Mucosa of gallbladder (tissue), 1 donor: ENCODE measurements around the gene GRIK3. TPM values are rescaled to one million over a fixed set of nuclear protein-coding genes. Genes with fewer than 3 reads are reported as not detected.
"Not testable (repeated sequence)": the region's sequence is repeated elsewhere in the genome, so short reads cannot be mapped to it uniquely, and the experiment has no call there.

ENCODE experiments used
- DNase-seq: peaks from one replicate; pipeline ENCODE4 v3.0.0-alpha.2; 2020; ENCODE audit warnings: low spot score
- total RNA-seq: library from RNA; stranded (reverse); gene quantifications from one replicate; pipeline ENCODE4 v1.2.1, GENCODE V29; 2021
- donor health status: DM: no; HTN: no; CAD: no.

GRIK3 gene
- total RNA-seq, 1 donor from 2014 or later: 1.1 TPM

GRCh38 chr1:36787312-36787913 lies 246.9 kb downstream of the GRIK3 start:
- peak; percentile 41 for DNase-seq

DNA sequence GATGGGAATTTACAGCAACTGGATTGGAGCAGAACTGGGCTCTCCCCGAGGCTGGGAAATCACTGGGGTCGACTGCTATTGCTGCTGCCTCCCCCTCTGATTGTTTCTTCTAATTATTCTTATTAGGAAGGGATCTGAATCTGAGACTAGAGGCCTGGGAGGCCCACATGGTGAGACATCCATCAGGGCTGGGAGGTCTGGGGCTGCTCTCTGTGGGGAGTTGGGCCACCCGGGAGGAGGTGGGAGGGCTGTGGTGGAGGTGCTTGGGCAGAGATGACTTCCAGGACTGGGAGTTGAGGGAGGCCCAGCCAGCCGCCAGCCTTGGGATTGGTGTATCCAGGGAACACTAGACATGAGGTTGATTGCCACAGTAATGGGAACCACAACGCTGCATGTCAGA lies 247.9 kb downstream of the GRIK3 start:
- no peak for DNase-seq

DNA sequence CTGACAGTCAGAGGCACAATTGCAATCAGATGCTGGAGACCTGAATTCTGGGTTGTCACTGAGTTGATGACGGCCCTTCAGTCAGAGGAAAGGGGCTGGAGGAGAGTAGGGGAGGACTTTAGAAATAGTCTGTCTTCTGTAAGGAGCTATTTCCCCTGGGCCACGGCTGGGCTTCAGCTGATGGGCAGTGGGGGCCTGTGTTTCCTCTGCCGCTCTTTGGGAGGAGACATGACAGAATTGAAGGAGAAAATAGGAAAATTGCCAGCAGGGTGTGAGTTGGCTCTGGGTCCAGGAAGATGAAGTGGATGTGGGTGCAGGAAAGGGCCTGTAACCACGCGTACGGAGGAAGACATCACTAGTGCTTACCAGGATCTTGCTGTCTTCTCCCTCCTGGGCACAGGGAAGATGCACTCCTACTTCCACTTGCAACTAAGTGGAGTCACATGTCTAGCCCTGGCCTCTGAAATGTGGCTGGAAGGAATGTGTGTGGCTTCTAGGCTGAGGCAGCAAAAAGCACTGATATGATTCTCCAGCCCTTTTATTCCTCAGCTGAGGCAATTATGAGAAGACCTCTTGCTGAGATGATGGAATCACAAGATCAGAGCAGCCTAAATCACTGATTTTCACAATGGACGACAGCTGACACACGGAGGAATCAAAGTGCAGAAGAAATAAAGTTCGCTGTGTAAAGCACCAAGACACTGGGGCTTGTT lies 250.0 kb downstream of the GRIK3 start:
- DNase-seq: no peak

DNA sequence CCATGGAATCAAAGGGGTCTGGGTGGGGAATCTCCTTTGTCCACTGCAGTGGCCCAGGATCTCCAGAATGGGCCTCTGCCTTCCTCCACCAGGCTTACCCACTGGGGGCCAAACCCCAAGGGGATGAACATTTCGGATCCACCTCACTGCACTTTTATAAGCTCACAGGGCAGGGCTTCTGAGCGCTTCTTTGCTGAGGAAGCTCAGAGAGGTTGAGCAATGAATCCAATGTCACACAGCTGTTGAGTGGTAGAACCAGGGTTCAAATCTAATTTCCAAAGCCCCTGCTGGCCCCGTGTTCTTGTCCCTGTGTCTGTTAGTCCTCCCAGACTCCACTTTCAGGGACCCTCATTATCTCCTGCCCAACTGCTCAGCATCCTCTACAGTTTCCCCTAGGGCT lies 250.8 kb downstream of the GRIK3 start:
- no peak for DNase-seq

DNA sequence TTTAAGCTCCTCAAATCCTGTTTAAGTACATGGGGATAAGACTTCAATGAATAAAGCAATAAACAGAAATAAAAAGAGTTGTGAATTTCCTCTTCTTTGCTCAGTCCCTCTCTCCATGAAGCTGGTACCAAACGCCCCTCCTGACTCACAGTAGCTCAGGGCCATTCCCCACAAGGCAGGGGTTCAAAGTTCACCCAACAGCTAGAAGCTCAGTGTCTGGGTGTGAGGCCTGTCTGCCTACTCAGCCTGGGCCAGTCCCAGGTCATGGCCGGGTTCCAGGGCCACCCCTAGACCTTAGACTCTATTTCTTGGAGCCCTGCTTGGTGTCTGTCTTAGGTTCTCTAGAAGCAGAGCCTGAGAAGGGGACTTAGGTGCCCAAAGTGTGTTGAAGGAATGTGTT lies 251.5 kb downstream of the GRIK3 start:
- peak; percentile 37 for DNase-seq

- DNase-seq: no peak
These were observed 252.2 kb downstream of the GRIK3 start for GRCh38 chr1:36782085-36782484.

DNA sequence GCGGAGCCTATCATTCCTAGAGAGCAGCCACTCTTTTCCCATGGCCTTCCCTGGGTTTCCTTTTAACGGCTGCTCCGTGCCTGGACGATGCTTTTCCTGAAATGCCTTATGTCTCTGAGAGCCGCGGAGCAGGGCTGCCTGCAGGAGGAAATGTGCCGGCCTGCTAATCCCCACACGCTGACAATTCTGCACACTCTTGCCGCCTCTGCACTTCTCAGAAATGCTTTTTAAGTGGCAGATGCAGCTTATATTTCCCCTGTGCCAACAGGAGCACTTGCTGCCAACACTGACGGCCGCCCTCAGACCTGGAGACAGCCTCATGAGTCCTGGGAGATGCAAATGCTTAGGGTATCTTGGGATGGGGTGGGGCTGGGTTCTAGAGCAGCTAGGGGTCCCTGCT lies 253.2 kb downstream of the GRIK3 start:
- DNase-seq: no peak

DNA sequence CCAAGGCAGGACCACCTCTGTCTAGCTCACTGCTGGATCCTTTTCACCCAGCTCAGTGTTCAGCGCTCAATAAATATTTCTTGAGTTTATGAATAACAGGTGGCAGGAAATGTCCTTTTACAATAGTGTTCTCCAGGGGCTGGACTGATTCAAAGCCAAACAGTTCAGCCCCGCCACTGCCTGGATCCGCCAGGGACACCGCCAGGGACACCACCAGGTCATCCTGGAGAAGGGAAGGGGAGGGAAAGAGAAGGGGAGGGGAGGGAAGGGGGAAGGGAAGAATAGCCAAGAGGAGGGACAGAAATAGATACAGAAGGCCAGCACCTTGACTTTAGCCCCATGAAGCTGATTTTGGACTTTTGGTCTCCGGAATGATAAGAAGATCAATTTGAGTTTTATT lies 255.6 kb downstream of the GRIK3 start:
- peak; percentile 48 for DNase-seq

- no peak for DNase-seq
These were observed 257.1 kb downstream of the GRIK3 start for GRCh38 chr1:36776948-36777831.

GRCh38 chr1:36776256-36776655 lies 258.1 kb downstream of the GRIK3 start:
- no peak for DNase-seq

GRCh38 chr1:36775716-36776115 lies 258.6 kb downstream of the GRIK3 start:
- no peak for DNase-seq

- DNase-seq: no peak
These were observed 260.3 kb downstream of the GRIK3 start for GRCh38 chr1:36773827-36774541.

DNA sequence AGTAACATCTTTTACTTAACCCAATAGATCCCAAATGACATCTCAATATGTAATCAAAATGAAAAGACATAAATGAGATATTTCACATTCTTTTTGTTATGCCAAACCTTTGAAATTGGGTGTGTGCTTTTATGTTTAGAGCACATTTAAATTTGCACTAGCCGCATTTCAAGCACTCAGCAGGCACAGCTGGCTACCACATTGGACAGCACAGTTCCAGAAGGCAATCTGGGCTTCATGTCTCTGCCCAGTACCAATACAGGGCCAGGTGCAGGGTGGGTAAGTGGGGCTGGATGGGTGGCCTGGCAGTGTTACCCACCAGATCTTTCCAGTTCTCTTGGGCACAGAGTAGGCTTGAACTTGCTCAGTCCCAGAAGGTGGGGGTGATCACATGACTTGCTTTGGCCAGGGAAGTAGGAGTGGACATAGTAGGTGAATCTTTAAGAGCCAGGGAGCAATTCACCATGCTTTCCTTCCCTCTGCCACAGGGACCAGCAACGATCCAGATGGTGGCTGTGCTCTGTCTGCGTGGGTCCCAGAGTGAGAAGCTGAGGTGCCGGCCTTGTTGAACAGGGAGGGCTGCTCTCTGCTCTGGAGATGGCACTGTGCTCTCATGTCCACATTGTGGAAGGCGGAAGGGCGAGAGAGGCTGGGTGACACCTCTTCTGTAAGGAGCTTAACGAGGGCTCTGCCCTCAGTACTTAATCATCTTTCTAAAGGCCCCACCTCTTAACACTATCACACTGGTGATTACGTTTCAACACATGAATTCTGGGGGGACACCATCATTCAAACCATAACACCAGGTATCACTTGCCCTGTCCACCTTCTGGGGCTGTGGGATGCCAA lies 261.4 kb downstream of the GRIK3 start:
- no peak for DNase-seq

DNA sequence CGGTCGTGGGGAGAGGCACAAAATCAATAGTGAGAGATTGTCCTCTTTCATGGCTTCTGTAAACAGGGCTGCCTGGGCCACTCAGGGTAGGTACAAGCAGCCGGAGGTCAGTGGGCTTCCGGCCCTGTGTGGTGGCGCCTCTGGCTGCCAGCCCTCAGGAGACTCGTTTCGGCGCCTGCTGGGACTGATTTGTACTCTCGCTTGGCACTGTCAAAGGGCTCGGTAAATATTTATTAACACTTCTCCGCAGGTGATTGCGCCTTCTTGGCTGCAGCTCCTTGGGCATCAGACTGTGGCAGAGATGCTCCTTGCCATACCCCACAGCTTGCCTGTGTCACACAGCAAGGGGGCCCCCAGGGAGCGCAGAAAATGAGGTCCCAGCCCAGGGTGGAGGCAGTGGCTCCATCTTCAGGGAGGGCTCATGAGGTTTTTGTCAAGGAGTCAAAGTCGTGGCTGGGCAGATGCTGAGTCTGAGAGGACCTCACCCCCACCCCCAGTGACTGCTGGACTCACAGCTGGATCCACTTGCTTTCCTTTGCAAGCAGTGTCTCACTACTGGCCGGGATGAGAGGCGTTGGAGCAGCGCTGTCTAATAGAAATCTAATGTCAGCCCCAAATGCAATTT lies 262.5 kb downstream of the GRIK3 start:
- peak; percentile 75 for DNase-seq

- no peak for DNase-seq
These were observed 263.1 kb downstream of the GRIK3 start for GRCh38 chr1:36771240-36771639.

- DNase-seq: no peak
These were observed 264.2 kb downstream of the GRIK3 start for GRCh38 chr1:36769886-36770830.

- DNase-seq: no peak
These were observed 265.7 kb downstream of the GRIK3 start for GRCh38 chr1:36768486-36769178.

DNA sequence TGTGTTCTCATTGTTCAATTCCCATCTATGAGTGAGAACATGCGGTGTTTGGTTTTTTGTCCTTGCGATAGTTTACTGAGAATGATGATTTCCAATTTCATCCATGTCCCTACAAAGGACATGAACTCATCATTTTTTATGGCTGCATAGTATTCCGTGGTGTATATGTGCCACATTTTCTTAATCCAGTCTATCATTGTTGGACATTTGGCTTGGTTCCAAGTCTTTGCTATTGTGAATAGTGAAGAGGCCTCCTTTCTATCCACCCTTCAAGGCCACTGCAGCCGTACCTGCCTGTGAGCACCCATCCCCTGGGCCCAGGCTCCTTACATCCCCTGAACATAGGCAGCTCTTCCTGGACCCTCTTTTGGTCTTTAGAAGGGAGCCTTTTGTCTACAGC lies 266.9 kb downstream of the GRIK3 start:
- DNase-seq: not testable (repeated sequence)

GRCh38 chr1:36766481-36766880 lies 267.8 kb downstream of the GRIK3 start:
- no peak for DNase-seq
